Left renal cortex interstitium (tissue), 4 donors: ENCODE data around the gene ST3GAL4. TPM values are rescaled to one million over a fixed set of nuclear protein-coding genes. Genes with fewer than 3 reads are reported as not detected.

Source experiments
- DNase-seq, 4 donors: peaks; one replicate each; pipeline ENCODE4 v3.0.0-alpha.2; 2013; ENCODE audit warnings: low read depth in 4 of 4, low spot score in 2 of 4, missing footprints in 1 of 4
- polyA plus RNA-seq, 4 donors: library from polyadenylated mRNA; unstranded; fragments of 120-200 nt; gene quantifications; one replicate each; pipeline ENCODE4 v1.2.1, GENCODE V29; 2013; ENCODE audit not compliant: insufficient read length in 4 of 4

The ST3GAL4 gene
- polyA plus RNA-seq, 4 donors: 15.4 to 24.5 (median 17.7) TPM

GRCh38 chr11:126403022-126403581 lies 47.6 kb downstream of the ST3GAL4 start:
- DNase-seq: no peak

GRCh38 chr11:126403658-126404057 lies 48.2 kb downstream of the ST3GAL4 start:
- DNase-seq: no peak

- no peak for DNase-seq
Observed at GRCh38 chr11:126404367-126404766, 48.9 kb downstream of the ST3GAL4 start.

GRCh38 chr11:126405374-126405773 lies 49.9 kb downstream of the ST3GAL4 start:
- no peak for DNase-seq

- no peak for DNase-seq
Observed at GRCh38 chr11:126405906-126406305, 50.4 kb downstream of the ST3GAL4 start.

- no peak for DNase-seq
Observed at GRCh38 chr11:126406368-126406767, 50.9 kb downstream of the ST3GAL4 start.

GRCh38 chr11:126407101-126407521 lies 51.6 kb downstream of the ST3GAL4 start:
- DNase-seq: no peak

GRCh38 chr11:126407682-126408288 lies 52.3 kb downstream of the ST3GAL4 start:
- no peak for DNase-seq

GRCh38 chr11:126408496-126408895 lies 53.0 kb downstream of the ST3GAL4 start:
- no peak for DNase-seq

GRCh38 chr11:126408901-126409619 lies 53.6 kb downstream of the ST3GAL4 start:
- no peak for DNase-seq

- no peak for DNase-seq
Observed at GRCh38 chr11:126409620-126409985, 54.1 kb downstream of the ST3GAL4 start.

- no peak for DNase-seq
Observed at GRCh38 chr11:126410649-126411048, 55.2 kb downstream of the ST3GAL4 start.

- no peak for DNase-seq
Observed at GRCh38 chr11:126411971-126412381, 56.5 kb downstream of the ST3GAL4 start.

- no peak for DNase-seq
Observed at GRCh38 chr11:126413426-126413825, 57.9 kb downstream of the ST3GAL4 start.

GRCh38 chr11:126413843-126414405 lies 58.4 kb downstream of the ST3GAL4 start:
- DNase-seq: no peak

- no peak for DNase-seq
Observed at GRCh38 chr11:126414615-126415014, 59.1 kb downstream of the ST3GAL4 start.

- DNase-seq: peak in 2 of 4 donors; percentile 36 to 53
Observed at GRCh38 chr11:126415128-126415527, 59.6 kb downstream of the ST3GAL4 start.

GRCh38 chr11:126415669-126416420 lies 60.4 kb downstream of the ST3GAL4 start:
- DNase-seq: peak in 2 of 4 donors; percentile 39 to 67

- peak in 2 of 4 donors; percentile 78 to 82 for DNase-seq
Observed at GRCh38 chr11:126416542-126417090, 61.1 kb downstream of the ST3GAL4 start.

GRCh38 chr11:126417091-126417862 lies 61.8 kb downstream of the ST3GAL4 start:
- DNase-seq: no peak
